Measurements from ENCODE around the gene PDCD4.
A peak's percentile ranks its signal among the peaks of the same experiment; 100 is the strongest.

PDCD4 gene

GRCh38 chr10:110867807-110868465 lies 3.8 kb upstream of the PDCD4 start:
- no peaks in the 10 kb centered on the region for H3K9me3 ChIP-seq
- H3K36me3 ChIP-seq, result no peaks in the 10 kb centered on the region
- H3K4me3 ChIP-seq, result no peak overlapping the region
- DNase-seq, result no peak
- H3K27me3 ChIP-seq, result no peaks in the 10 kb centered on the region
- H3K27ac ChIP-seq, result peak overlapping the region; percentile 21 to 36
- intact Hi-C loops (cut with DNase I; ENCODE audit: low total_unique reads), result no loop called here
- H3K4me1 ChIP-seq, result peaks cover 0 to 54% (median 22%) of the 10 kb centered on the region in 4 donors
- TF ChIP-seq CTCF (IDR thresholded peaks at IDR 0.05), result no peak

DNA sequence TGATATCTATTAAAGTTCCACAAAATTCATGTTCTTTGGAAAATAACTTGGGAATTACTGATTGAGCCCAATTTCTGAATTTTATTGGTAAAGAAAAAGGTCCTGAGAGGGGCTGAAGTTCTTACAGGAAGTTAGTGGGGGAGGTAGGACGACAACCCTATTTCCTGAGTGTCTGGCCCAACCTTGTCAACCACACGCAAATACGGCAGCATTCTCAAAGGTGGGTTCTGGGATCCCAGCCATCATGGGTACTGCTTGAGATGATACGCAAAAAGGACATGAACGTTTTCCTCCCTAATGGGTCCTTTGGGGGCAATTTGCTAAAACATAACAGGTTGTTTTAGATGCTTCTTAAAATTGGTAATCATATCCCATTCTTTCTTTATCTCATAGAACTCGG lies 2.7 kb upstream of the PDCD4 start:
- no peak for DNase-seq
- H3K4me1 ChIP-seq, result peaks cover 0 to 62% (median 22%) of the 10 kb centered on the region in 4 donors
- H3K27me3 ChIP-seq, result no peaks in the 10 kb centered on the region
- H3K36me3 ChIP-seq, result no peaks in the 10 kb centered on the region
- no peak overlapping the region for H3K27ac ChIP-seq
- H3K4me3 ChIP-seq, result no peak overlapping the region
- TF ChIP-seq CTCF (IDR thresholded peaks at IDR 0.05), result no peak
- intact Hi-C loops (cut with DNase I; ENCODE audit: low total_unique reads), result no loop called here
- no peaks in the 10 kb centered on the region for H3K9me3 ChIP-seq

DNA sequence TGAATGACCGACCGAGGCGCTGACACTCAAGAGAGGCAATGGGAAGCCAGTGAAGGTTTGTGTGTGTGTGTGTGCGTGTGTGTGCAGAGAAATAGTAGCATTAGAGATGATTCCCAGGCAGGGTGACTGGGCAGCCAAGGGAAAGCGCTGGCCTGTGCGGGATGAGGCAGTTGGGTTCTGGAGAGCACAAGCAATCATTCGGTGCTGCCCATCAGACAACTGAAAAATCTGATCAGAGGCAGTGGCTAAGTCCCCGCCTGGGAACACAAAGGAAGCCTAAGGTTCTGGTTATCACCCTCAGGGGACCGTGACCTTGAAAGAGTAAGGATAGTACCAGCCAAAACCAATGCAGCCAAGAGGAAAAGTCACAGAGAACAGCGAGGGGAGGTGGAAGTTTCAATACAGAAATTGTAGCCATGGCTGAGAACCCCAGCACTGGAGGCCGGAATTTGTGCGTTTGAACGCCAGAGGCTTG lies 868 bp upstream of the PDCD4 start:
- Histone ChIP-seq H3K36me3 (peaks cover 0 to under 1% (median 0%) of the 10 kb centered on the region in 3 donors), H3K27me3 (no peaks in the 10 kb centered on the region), H3K4me3 (peak overlapping the region; percentile 98 to 99), H3K27ac (peak overlapping the region; percentile 100), H3K4me1 (peaks cover 0 to 54% (median 12%) of the 10 kb centered on the region in 4 donors), H3K9me3 (no peaks in the 10 kb centered on the region)
- DNase-seq, result peak in 1 of 2 donors; percentile 67
- intact Hi-C loops (cut with DNase I; ENCODE audit: low total_unique reads), result loop anchor here (5.0 kb wide), 2 partner anchors 46 to 49 kb away; partner anchors contain the start of genes BBIP1 and SHOC2
- no peak for TF ChIP-seq CTCF (IDR thresholded peaks at IDR 0.05)

DNA sequence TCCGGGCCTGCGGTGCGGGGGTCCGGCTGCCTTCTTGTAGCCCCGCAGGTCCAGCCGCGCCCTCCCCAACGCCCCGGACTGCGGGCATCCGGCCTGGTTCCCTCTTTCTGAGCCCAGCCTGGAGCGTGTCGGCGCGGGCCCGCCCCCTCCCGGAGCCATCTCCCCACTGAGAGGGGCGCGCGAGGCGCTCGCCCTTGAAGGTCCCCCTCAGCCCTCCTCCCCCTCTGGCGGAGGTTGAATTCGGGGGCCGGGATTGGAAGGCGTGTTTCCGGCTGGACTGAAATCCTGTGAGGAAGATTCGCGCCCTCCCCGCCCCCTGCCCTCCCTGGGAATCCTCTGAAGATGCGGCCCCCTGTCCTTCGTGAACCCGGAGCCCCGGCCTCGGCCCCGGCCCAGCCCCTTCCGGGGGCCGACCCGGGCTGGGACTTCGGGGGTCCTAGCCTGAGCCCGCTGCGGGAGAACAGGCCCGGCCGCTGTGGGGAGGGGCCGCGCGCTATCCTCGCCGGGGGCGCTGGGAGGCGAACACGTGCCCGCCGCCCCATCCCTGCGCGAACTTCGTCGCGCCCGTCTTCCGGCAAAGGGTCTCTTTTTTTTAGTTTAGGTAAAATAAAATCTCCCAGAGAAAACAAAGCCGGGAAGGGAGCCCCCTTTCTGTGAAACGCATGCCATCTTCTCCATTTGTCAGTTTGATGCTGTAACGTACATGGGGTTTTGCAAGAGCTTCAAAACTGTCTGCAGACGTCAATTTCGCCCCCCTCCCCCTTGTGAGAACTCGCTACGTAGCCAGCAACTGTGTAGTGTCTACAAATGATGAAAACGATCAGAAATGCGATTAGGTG lies 636 bp downstream of the PDCD4 start:
- peak; percentile 66 to 86 for DNase-seq
- Histone ChIP-seq H3K27ac (peak overlapping the region; percentile 100), H3K9me3 (no peaks in the 10 kb centered on the region), H3K4me3 (peak overlapping the region; percentile 98 to 99), H3K36me3 (peaks cover 0 to 6% (median 0%) of the 10 kb centered on the region in 3 donors), H3K27me3 (no peaks in the 10 kb centered on the region), H3K4me1 (peaks cover 0 to 42% (median 10%) of the 10 kb centered on the region in 4 donors)
- no peak for TF ChIP-seq CTCF (IDR thresholded peaks at IDR 0.05)
- intact Hi-C loops (cut with DNase I; ENCODE audit: low total_unique reads), result loop anchor here (5.0 kb wide), 2 partner anchors 45 to 50 kb away; partner anchors contain the start of genes BBIP1 and SHOC2

DNA sequence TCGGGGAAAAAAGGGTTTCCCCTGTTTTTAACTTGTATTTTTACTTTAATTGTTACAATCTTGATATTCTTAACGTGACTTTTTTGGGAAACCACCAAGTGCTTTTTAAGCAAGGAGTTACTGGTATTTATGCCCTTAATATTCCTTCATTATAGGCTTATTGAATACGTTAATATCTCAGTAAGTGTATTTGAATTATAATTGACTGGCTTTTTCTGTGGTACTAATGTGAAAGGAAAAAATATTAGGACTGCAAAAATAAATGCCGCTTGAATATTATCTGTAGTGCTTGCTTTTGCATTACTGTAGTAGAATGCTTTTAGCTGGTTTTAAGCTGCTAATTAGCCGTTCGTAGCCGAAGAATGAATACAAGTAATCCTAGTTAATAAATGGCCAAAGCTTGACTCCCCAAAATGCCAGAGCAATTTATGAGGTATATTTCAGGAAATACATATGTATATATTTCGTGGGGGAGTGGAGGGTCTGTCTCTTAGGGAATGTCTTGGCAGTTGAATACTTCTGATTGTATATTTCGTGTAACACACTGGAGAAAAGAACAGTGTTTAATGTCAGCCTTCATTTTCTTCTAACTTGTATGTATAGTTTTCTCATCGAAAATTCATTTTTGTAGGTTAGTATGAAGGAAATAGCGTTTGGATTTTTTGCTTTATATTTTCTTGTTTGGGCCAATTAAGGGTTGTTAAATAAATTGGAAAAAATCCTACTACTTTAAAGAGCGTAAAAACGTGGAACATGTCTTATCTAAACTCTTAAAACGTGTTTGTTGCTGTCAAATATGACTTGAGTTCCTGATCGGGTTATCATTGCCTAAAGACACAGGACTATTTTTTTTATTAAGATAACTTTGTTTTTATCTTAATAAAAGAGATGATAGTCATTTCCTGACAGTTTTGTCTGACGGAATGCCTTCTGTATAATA lies 1.5 kb downstream of the PDCD4 start:
- Histone ChIP-seq H3K27me3 (no peaks in the 10 kb centered on the region), H3K36me3 (peaks cover 0 to 8% (median 3%) of the 10 kb centered on the region in 3 donors), H3K27ac (peak overlapping the region; percentile 100), H3K4me1 (peaks cover 0 to 33% (median 7%) of the 10 kb centered on the region in 4 donors), H3K4me3 (peak overlapping the region; percentile 98 to 99), H3K9me3 (no peaks in the 10 kb centered on the region)
- DNase-seq, result no peak
- TF ChIP-seq CTCF (IDR thresholded peaks at IDR 0.05), result no peak
- intact Hi-C loops (cut with DNase I; ENCODE audit: low total_unique reads), result loop anchor here (5.0 kb wide), 2 partner anchors 44 to 51 kb away; partner anchors contain the start of genes BBIP1 and SHOC2
